PC-9 (cell line): ENCODE data around the gene GALNT13.

Source experiments
- CTCF ChIP-seq: fragments of 200-600 bp; sonication (generic); conservative IDR thresholded peaks from 2 replicates; pipeline ENCODE4 v1.6.1; 2017; ENCODE audit warnings: mixed run types, antibody characterized with exemption, mild to moderate bottlenecking, moderate library complexity
- EZH2 ChIP-seq: fragments of 200-600 bp; sonication (generic); IDR thresholded peaks from 2 replicates; pipeline ENCODE4 v1.8.0; 2017; ENCODE audit warnings: antibody characterized with exemption, low read depth

GRCh38 chr2:154280543-154280942 lies 408.8 kb downstream of the GALNT13 start:
- TF ChIP-seq EZH2: no peak
- TF ChIP-seq CTCF: no peak
